Muscle layer of duodenum (tissue), 2 donors: Measurements from ENCODE around the gene MAST4.

Experiments used
- H3K27ac ChIP-seq: one replicate; pipeline ENCODE4 v1.7.0; 2013; ENCODE audit warnings: mild to moderate bottlenecking, low read length
- H3K27me3 ChIP-seq: one replicate; pipeline ENCODE4 v1.7.0; 2013; ENCODE audit warnings: low read depth, mild to moderate bottlenecking, control low read depth, low read length
- H3K36me3 ChIP-seq, 2 donors: one replicate each; pipeline ENCODE4 v1.7.0; 2013; ENCODE audit warnings: low read length in 2 of 2, control low read depth in 1 of 2, mild to moderate bottlenecking in 1 of 2; ENCODE audit not compliant: insufficient read depth in 2 of 2, control insufficient read depth in 1 of 2
- H3K4me1 ChIP-seq, 2 donors: one replicate each; pipeline ENCODE4 v1.7.0; 2013; ENCODE audit warnings: low read length in 2 of 2, mild to moderate bottlenecking in 2 of 2, control low read depth in 1 of 2, moderate library complexity in 1 of 2; ENCODE audit not compliant: insufficient read depth in 2 of 2, control insufficient read depth in 1 of 2
- H3K4me3 ChIP-seq, 2 donors: one replicate each; pipeline ENCODE4 v1.7.0; 2013; ENCODE audit warnings: low read length in 2 of 2, low read depth in 1 of 2, mild to moderate bottlenecking in 1 of 2
- H3K9me3 ChIP-seq, 2 donors: one replicate each; pipeline ENCODE4 v1.7.0; 2013; ENCODE audit warnings: low read length in 2 of 2, control low read depth in 1 of 2, mild to moderate bottlenecking in 1 of 2; ENCODE audit not compliant: control insufficient read depth in 1 of 2
- donor health status: healthy.

MAST4 gene

GRCh38 chr5:67190861-67191260 lies 594.7 kb downstream of the MAST4 start:
- Histone ChIP-seq H3K9me3 (no peaks in the 10 kb centered on the region), H3K27me3 (no peaks in the 10 kb centered on the region), H3K27ac (no peak overlapping the region), H3K4me1 (peaks cover 0 to 7% of the 10 kb centered on the region in 2 donors), H3K4me3 (no peak overlapping the region), H3K36me3 (no peaks in the 10 kb centered on the region)

- H3K27me3 ChIP-seq: no peaks in the 10 kb centered on the region
- no peaks in the 10 kb centered on the region for H3K36me3 ChIP-seq
- H3K27ac ChIP-seq: no peak overlapping the region
- peaks cover 0 to 7% of the 10 kb centered on the region in 2 donors for H3K4me1 ChIP-seq
- H3K9me3 ChIP-seq: no peaks in the 10 kb centered on the region
- peak overlapping the region in 1 of 2 donors; percentile 34 for H3K4me3 ChIP-seq
Observed at GRCh38 chr5:67192719-67193438, 596.7 kb downstream of the MAST4 start.

- Histone ChIP-seq H3K27ac (peak overlapping the region; percentile 19), H3K4me3 (no peak overlapping the region), H3K4me1 (peaks cover 0 to 7% of the 10 kb centered on the region in 2 donors), H3K36me3 (no peaks in the 10 kb centered on the region), H3K27me3 (no peaks in the 10 kb centered on the region), H3K9me3 (no peaks in the 10 kb centered on the region)
Observed at GRCh38 chr5:67193439-67193807, 597.2 kb downstream of the MAST4 start.

- Histone ChIP-seq H3K9me3 (no peaks in the 10 kb centered on the region), H3K4me1 (peaks cover 0 to 7% of the 10 kb centered on the region in 2 donors), H3K27me3 (no peaks in the 10 kb centered on the region), H3K4me3 (no peak overlapping the region), H3K36me3 (no peaks in the 10 kb centered on the region), H3K27ac (no peak overlapping the region)
Observed at GRCh38 chr5:67194166-67194565, 598.0 kb downstream of the MAST4 start.

- Histone ChIP-seq H3K27ac (peak overlapping the region; percentile 52), H3K4me1 (peaks cover 0 to 7% of the 10 kb centered on the region in 2 donors), H3K9me3 (no peaks in the 10 kb centered on the region), H3K36me3 (no peaks in the 10 kb centered on the region), H3K27me3 (no peaks in the 10 kb centered on the region), H3K4me3 (peak overlapping the region in 1 of 2 donors; percentile 31)
Observed at GRCh38 chr5:67195406-67196275, 599.4 kb downstream of the MAST4 start.

- Histone ChIP-seq H3K27ac (peak within 1 kb of the TSS; percentile 52), H3K4me3 (peak within 1 kb of the TSS in 1 of 2 donors; percentile 31), H3K4me1 (peaks cover 0 to 7% of the 10 kb centered on the region in 2 donors), H3K36me3 (no peaks in the 10 kb centered on the region), H3K27me3 (no peaks in the 10 kb centered on the region), H3K9me3 (no peaks in the 10 kb centered on the region)
Observed at GRCh38 chr5:67196537-67197059, 600.4 kb downstream of the MAST4 start, which contains the start of gene CD180. Gene CD180, minus strand, starts transcription at chr5:67196799. Its CDS starts 158 bp downstream, at chr5:67196641.

GRCh38 chr5:67197536-67197935 lies 601.3 kb downstream of the MAST4 start:
- Histone ChIP-seq H3K36me3 (no peaks in the 10 kb centered on the region), H3K9me3 (no peaks in the 10 kb centered on the region), H3K4me1 (peaks cover 0 to 7% of the 10 kb centered on the region in 2 donors), H3K27me3 (no peaks in the 10 kb centered on the region), H3K4me3 (no peak overlapping the region), H3K27ac (no peak overlapping the region)

GRCh38 chr5:67198917-67199316 lies 602.7 kb downstream of the MAST4 start:
- Histone ChIP-seq H3K4me1 (no peaks in the 10 kb centered on the region), H3K9me3 (no peaks in the 10 kb centered on the region), H3K27ac (no peak overlapping the region), H3K4me3 (no peak overlapping the region), H3K36me3 (no peaks in the 10 kb centered on the region), H3K27me3 (no peaks in the 10 kb centered on the region)

GRCh38 chr5:67199859-67200258 lies 603.7 kb downstream of the MAST4 start:
- no peaks in the 10 kb centered on the region for H3K36me3 ChIP-seq
- H3K4me3 ChIP-seq: no peak overlapping the region
- H3K27ac ChIP-seq: no peak overlapping the region
- no peaks in the 10 kb centered on the region for H3K27me3 ChIP-seq
- H3K9me3 ChIP-seq: no peaks in the 10 kb centered on the region
- no peaks in the 10 kb centered on the region for H3K4me1 ChIP-seq

- H3K4me1 ChIP-seq: no peaks in the 10 kb centered on the region
- H3K9me3 ChIP-seq: no peaks in the 10 kb centered on the region
- no peak overlapping the region for H3K27ac ChIP-seq
- no peaks in the 10 kb centered on the region for H3K27me3 ChIP-seq
- no peak overlapping the region for H3K4me3 ChIP-seq
- no peaks in the 10 kb centered on the region for H3K36me3 ChIP-seq
Observed at GRCh38 chr5:67200809-67201562, 604.8 kb downstream of the MAST4 start.
